ENCODE data around the gene HOXC11. TPM values are rescaled to one million over a fixed set of nuclear protein-coding genes. Genes with fewer than 3 reads are reported as not detected.

The HOXC11 gene
- total RNA-seq, 3 donors from 2014 or later (not counting 1 experiment from before 2014, with no cell fraction given), result not detected

DNA sequence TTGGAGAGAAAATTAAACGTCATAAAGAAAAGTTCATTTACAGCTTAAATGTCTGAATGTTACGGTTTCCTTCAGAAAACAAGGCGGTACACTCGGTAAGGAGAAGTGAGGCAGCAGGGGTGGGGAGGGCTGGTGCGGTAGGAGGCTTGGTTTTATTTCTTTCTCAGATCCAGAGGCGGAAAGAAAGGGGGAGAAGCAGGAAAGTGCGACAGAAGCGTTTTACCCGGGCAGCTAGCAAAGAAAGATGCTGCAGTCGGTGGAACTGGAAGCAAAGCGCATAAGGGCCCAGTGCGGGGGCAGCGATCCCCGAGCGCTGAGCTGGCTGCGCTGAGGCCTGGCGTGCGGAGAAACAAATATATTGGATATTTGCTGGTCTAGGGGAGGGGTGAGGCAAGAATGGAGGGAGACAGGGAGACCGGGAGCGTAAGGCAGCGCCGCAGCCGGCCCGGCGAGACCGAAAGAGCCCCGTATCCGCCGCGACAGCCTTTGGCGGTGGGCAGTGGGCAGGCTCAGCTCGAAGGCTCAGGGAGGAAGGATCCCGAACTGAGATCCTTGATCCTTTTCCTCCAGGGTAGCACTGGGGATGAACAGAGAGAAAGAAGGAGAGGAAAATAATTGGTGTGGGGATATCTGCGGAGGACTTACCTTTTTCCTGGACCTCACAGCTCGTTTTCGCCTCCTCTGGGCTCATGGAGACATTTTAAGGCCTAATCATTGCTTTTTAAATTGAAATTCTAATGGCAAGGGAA is 6.4 kb upstream of the HOXC11 start:
- DNase-seq (no peak), ATAC-seq (no peak)
- Histone ChIP-seq H3K4me1 (ENCODE audit: control insufficient read depth, insufficient read depth, low read length) (peaks cover 20% of the 10 kb centered on the region), H3K36me3 (ENCODE audit: control insufficient read depth, insufficient read depth, low read length) (no peaks in the 10 kb centered on the region), H3K9me3 (ENCODE audit: control insufficient read depth, insufficient read depth, low read length) (no peaks in the 10 kb centered on the region), H3K4me3 (ENCODE audit: low read length) (no peak overlapping the region), H3K27me3 (ENCODE audit: control insufficient read depth, insufficient read depth, low read length) (peaks cover 97% of the 10 kb centered on the region), H3K27ac (ENCODE audit: low read length) (no peak overlapping the region)
- intact Hi-C loops (cut with micrococcal nuclease), result no loop called here
- Mint-ChIP-seq H3K36me3 (peaks cover 7% of the 10 kb centered on the region), H3K4me1 (peaks cover 31 to 33% of the 10 kb centered on the region in 2 donors), H3K27me3 (ENCODE audit: low read depth in 2 of 2) (peaks cover 82 to 98% of the 10 kb centered on the region in 2 donors), H3K27ac (no peak overlapping the region), H3K9me3 (no peaks in the 10 kb centered on the region), H3K4me3 (no peak overlapping the region)
- 12% methylated on average over 36 of the region's 36 CpGs for WGBS (ENCODE audit: insufficient coverage)
- TF ChIP-seq, protein P1, sequence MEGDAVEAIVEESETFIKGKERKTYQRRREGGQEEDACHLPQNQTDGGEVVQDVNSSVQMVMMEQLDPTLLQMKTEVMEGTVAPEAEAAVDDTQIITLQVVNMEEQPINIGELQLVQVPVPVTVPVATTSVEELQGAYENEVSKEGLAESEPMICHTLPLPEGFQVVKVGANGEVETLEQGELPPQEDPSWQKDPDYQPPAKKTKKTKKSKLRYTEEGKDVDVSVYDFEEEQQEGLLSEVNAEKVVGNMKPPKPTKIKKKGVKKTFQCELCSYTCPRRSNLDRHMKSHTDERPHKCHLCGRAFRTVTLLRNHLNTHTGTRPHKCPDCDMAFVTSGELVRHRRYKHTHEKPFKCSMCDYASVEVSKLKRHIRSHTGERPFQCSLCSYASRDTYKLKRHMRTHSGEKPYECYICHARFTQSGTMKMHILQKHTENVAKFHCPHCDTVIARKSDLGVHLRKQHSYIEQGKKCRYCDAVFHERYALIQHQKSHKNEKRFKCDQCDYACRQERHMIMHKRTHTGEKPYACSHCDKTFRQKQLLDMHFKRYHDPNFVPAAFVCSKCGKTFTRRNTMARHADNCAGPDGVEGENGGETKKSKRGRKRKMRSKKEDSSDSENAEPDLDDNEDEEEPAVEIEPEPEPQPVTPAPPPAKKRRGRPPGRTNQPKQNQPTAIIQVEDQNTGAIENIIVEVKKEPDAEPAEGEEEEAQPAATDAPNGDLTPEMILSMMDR (IDR thresholded peaks at IDR 0.05), result no peak

DNA sequence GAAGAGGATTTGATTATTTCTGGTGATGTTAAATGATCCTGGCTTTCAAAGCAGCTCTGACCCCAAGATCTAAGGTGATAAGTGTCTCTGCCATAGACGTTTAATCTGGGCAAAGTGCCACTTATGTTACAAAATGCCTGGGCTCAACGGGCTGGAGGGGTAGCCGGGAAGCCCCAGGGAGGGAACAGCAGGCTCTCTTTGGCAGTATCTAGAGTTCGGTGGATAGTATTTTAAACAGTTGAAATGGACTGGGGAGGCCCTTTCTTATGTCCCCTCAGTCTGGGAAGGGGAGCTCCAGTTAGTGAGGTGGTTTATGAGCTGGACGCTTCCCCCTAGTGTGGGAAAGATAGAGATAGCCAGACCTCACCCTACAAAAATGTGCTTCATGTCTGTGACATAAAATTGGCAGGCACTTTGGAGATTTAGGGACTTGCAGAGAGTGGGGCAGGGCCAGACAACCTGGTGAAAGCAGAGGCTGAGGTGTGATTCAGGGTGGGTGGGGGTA is 5.5 kb upstream of the HOXC11 start:
- Mint-ChIP-seq H3K4me1 (peaks cover 31 to 33% of the 10 kb centered on the region in 2 donors), H3K36me3 (peaks cover 7% of the 10 kb centered on the region), H3K27ac (no peak overlapping the region), H3K4me3 (no peak overlapping the region), H3K27me3 (ENCODE audit: low read depth in 2 of 2) (peaks cover 88 to 98% of the 10 kb centered on the region in 2 donors), H3K9me3 (no peaks in the 10 kb centered on the region)
- intact Hi-C loops (cut with micrococcal nuclease), result no loop called here
- WGBS (ENCODE audit: insufficient coverage), result 14% methylated on average over 5 of the region's 5 CpGs
- no peaks in the 10 kb centered on the region for H3K9me3 ChIP-seq (ENCODE audit: control insufficient read depth, insufficient read depth, low read length)
- peaks cover 97% of the 10 kb centered on the region for H3K27me3 ChIP-seq (ENCODE audit: control insufficient read depth, insufficient read depth, low read length)
- TF ChIP-seq, protein P1 (IDR thresholded peaks at IDR 0.05), result no peak
- no peak overlapping the region for H3K4me3 ChIP-seq (ENCODE audit: low read length)
- H3K36me3 ChIP-seq (ENCODE audit: control insufficient read depth, insufficient read depth, low read length), result no peaks in the 10 kb centered on the region
- ATAC-seq, result no peak
- H3K4me1 ChIP-seq (ENCODE audit: control insufficient read depth, insufficient read depth, low read length), result peaks cover 20% of the 10 kb centered on the region
- H3K27ac ChIP-seq (ENCODE audit: low read length), result no peak overlapping the region
- DNase-seq, result no peak

DNA sequence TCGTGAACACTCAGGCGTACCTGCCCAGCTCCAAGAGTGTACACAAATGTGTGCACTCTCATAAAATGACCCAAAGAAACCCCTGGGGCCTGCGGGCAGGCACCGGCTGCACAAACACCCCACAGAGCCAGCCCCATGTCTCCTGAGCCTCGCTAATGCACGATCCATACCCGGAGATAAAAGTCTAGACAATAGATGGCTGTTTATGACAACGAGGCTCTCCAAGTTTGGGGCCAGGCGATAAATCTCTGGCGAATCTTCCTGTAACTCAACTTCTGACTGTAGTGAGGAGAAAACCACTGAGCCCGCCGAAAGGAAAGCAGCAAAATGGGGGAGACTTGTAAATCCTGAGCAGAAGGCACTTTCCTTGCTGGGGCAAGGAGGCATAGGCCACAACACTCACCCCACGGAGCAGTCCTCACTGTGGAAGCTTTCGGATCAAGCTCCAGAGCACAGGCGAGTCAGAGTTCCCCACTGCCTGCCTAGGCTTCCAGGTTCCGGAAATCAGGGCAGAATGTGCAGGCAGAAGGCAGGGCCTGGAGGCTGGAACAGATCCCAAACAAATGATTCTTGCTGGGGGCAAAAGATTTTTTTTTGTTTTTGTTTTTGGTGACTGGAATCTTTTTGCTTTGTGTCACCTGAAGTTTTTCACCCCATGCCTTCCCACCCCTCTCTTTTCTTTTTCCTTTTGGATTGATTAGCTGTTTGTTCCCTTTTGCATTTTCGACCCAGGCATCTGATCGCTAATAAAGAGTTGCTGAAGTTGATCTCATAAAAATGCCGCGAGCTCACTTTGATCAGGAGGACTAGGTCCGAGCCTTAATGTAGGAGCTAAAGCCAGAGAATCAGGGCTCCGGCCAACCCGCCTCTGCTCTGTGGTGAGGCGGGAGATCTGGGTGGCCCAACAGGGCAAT is 4.5 kb upstream of the HOXC11 start:
- Histone ChIP-seq H3K4me1 (ENCODE audit: control insufficient read depth, insufficient read depth, low read length) (peaks cover 23% of the 10 kb centered on the region), H3K9me3 (ENCODE audit: control insufficient read depth, insufficient read depth, low read length) (peaks cover 5% of the 10 kb centered on the region), H3K36me3 (ENCODE audit: control insufficient read depth, insufficient read depth, low read length) (no peaks in the 10 kb centered on the region), H3K4me3 (ENCODE audit: low read length) (no peak overlapping the region), H3K27me3 (ENCODE audit: control insufficient read depth, insufficient read depth, low read length) (peaks cover 97% of the 10 kb centered on the region), H3K27ac (ENCODE audit: low read length) (no peak overlapping the region)
- H3K36me3 Mint-ChIP-seq, result peaks cover 7% of the 10 kb centered on the region
- no peak overlapping the region for H3K4me3 Mint-ChIP-seq
- TF ChIP-seq, protein P1 (IDR thresholded peaks at IDR 0.05), result no peak
- no peaks in the 10 kb centered on the region for H3K9me3 Mint-ChIP-seq
- H3K27me3 Mint-ChIP-seq (ENCODE audit: low read depth in 2 of 2), result peaks cover 88 to 98% of the 10 kb centered on the region in 2 donors
- ATAC-seq, result no peak
- peaks cover 33 to 40% of the 10 kb centered on the region in 2 donors for H3K4me1 Mint-ChIP-seq
- intact Hi-C loops (cut with micrococcal nuclease), result no loop called here
- H3K27ac Mint-ChIP-seq, result no peak overlapping the region
- 13% methylated on average over 24 of the region's 24 CpGs for WGBS (ENCODE audit: insufficient coverage)
- no peak for DNase-seq

Measured in natural killer cell (primary cell).